Endodermal cell (in vitro differentiated cells): ENCODE data around the gene DOCK4. TPM values are rescaled to one million over a fixed set of nuclear protein-coding genes. Genes with fewer than 3 reads are reported as not detected.

Source experiments
- DNase-seq: peaks from one replicate; pipeline ENCODE4 v3.0.0-alpha.2; 2017
- H3K27ac ChIP-seq: 2 replicates; pipeline ENCODE4 v1.5.1; 2013; ENCODE audit warnings: mild to moderate bottlenecking, low read depth, low read length, moderate library complexity
- H3K27me3 ChIP-seq: 2 replicates; pipeline ENCODE4 v1.6.1; 2013; ENCODE audit warnings: mild to moderate bottlenecking, low read length, moderate library complexity; ENCODE audit not compliant: insufficient read depth, control insufficient read depth, poor library complexity, severe bottlenecking
- H3K36me3 ChIP-seq: 2 replicates; pipeline ENCODE4 v1.7.0; 2013; ENCODE audit warnings: mild to moderate bottlenecking, low read length, moderate library complexity; ENCODE audit not compliant: control insufficient read depth, insufficient read depth
- H3K4me1 ChIP-seq: one replicate; pipeline ENCODE4 v1.7.0; 2013; ENCODE audit warnings: low read length; ENCODE audit not compliant: control insufficient read depth, insufficient read depth
- H3K4me3 ChIP-seq: 2 replicates; pipeline ENCODE4 v1.5.1; 2013; ENCODE audit warnings: mild to moderate bottlenecking, low read length, moderate library complexity
- H3K9ac ChIP-seq: 2 replicates; pipeline ENCODE4 v1.6.1; 2013; ENCODE audit warnings: mild to moderate bottlenecking, low read length, moderate library complexity; ENCODE audit not compliant: poor library complexity, severe bottlenecking; ENCODE audit errors: extremely low read depth
- H3K9me3 ChIP-seq: 2 replicates; pipeline ENCODE4 v1.6.1; 2013; ENCODE audit warnings: mild to moderate bottlenecking, low read length, moderate library complexity; ENCODE audit not compliant: control insufficient read depth
- H3K27ac Mint-ChIP-seq: 2 replicates; pipeline ENCODE4 v1.8.0; 2020; ENCODE audit warnings: mixed read lengths
- H3K27me3 Mint-ChIP-seq: 2 replicates; pipeline ENCODE4 v1.8.0; 2021; ENCODE audit warnings: mild to moderate bottlenecking, mixed read lengths; ENCODE audit not compliant: insufficient read depth
- H3K36me3 Mint-ChIP-seq: 2 replicates; pipeline ENCODE4 v1.8.0; 2020; ENCODE audit warnings: low read depth, mixed read lengths
- H3K4me1 Mint-ChIP-seq: 2 replicates; pipeline ENCODE4 v1.8.0; 2020; ENCODE audit warnings: mixed read lengths
- H3K4me3 Mint-ChIP-seq: 2 replicates; pipeline ENCODE4 v1.8.0; 2020; ENCODE audit warnings: mild to moderate bottlenecking, moderate library complexity, mixed read lengths
- H3K9me3 Mint-ChIP-seq: 2 replicates; pipeline ENCODE4 v1.8.0; 2020; ENCODE audit warnings: mild to moderate bottlenecking, mixed read lengths
- WGBS, 2 experiments: methylation state at CpG; one replicate each; pipeline versions ENCODE4 v1.1.5 to v1.1.7; 2013; ENCODE audit warnings: missing lambda C conversion rate in 2 of 2, mixed read lengths in 1 of 2; ENCODE audit not compliant: insufficient coverage in 1 of 2, insufficient read length in 1 of 2; 5-methylcytosine and 5-hydroxymethylcytosine counted together
- total RNA-seq, 2 donors: library from RNA; stranded (reverse); fragmentation: NEBNext Ultra II Directional in 1 of 2; extraction: Animal tissue kit (Norgen Biotek cat#: 25700) in 1 of 2; gene quantifications; 2 replicates in 1 of 2; 3 replicates in 1 of 2; pipeline ENCODE4 v1.2.1, GENCODE V29; 2021
- TF ChIP-seq, protein P1 (sequence below): fragments of 200-600 bp; sonication (generic); conservative IDR thresholded peaks from 2 replicates; pipeline ENCODE4 v1.5.0; 2021; ENCODE audit warnings: antibody characterized with exemption, mild to moderate bottlenecking

Gene DOCK4
- total RNA-seq, 2 donors from 2014 or later, result 11.2 to 15.3 TPM

DNA sequence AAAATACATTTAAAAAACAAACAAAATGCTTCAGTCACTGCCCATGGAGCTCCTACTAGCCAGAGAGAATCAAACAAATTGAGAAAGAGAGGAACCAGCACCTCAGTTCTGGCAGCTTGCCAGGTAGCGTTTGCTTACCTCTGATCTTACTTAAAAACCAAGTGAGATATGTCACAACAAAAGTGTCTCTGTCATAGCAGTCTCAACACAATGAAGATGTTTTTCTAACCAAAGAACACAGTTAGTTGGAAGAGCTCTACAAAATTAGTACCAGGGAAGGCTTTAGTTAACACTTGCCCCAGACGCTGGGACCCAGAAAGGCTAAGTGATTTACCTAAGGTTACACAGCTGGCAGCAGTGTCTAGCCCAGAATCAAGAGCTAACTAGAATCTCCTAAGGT, 3.4 kb downstream of the DOCK4 start:
- Histone ChIP-seq H3K4me1 (no peaks in the 10 kb centered on the region), H3K9me3 (no peaks in the 10 kb centered on the region), H3K36me3 (no peaks in the 10 kb centered on the region), H3K4me3 (no peak overlapping the region), H3K9ac (no peak overlapping the region), H3K27me3 (no peaks in the 10 kb centered on the region), H3K27ac (no peak overlapping the region)
- peaks cover 2% of the 10 kb centered on the region for H3K9me3 Mint-ChIP-seq
- no peaks in the 10 kb centered on the region for H3K27me3 Mint-ChIP-seq
- H3K4me3 Mint-ChIP-seq, result no peak overlapping the region
- H3K27ac Mint-ChIP-seq, result no peak overlapping the region
- WGBS, 2 experiments, result 85% methylated on average over 2 of the region's 2 CpGs; no CpG with 5 or more reads in 1 of the 2 experiments
- H3K36me3 Mint-ChIP-seq, result no peaks in the 10 kb centered on the region
- H3K4me1 Mint-ChIP-seq, result peaks cover 33% of the 10 kb centered on the region
- TF ChIP-seq, protein P1, sequence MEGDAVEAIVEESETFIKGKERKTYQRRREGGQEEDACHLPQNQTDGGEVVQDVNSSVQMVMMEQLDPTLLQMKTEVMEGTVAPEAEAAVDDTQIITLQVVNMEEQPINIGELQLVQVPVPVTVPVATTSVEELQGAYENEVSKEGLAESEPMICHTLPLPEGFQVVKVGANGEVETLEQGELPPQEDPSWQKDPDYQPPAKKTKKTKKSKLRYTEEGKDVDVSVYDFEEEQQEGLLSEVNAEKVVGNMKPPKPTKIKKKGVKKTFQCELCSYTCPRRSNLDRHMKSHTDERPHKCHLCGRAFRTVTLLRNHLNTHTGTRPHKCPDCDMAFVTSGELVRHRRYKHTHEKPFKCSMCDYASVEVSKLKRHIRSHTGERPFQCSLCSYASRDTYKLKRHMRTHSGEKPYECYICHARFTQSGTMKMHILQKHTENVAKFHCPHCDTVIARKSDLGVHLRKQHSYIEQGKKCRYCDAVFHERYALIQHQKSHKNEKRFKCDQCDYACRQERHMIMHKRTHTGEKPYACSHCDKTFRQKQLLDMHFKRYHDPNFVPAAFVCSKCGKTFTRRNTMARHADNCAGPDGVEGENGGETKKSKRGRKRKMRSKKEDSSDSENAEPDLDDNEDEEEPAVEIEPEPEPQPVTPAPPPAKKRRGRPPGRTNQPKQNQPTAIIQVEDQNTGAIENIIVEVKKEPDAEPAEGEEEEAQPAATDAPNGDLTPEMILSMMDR, result no peak
- DNase-seq, result no peak

DNA sequence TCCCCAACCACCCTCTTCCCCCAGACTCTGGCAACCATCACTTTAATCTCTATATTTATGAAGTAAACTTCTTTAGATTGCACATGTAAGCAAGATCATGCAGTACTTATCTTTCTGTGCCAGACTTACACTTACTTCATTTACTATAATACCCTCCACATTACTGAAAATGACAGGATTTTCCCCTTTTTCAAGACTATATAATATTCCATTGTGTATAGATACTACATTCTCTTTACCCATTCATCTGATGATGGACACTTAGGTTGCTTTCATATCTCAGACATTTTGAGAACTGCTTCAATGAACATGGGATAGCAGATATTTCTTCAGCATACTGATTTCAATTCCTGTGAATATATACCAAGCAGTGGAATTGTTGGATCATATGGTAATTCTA, 4.4 kb downstream of the DOCK4 start:
- no peaks in the 10 kb centered on the region for H3K36me3 Mint-ChIP-seq
- no peaks in the 10 kb centered on the region for H3K4me1 ChIP-seq
- no peaks in the 10 kb centered on the region for H3K27me3 Mint-ChIP-seq
- no peak overlapping the region for H3K4me3 ChIP-seq
- DNase-seq, result no peak
- H3K9me3 Mint-ChIP-seq, result peaks cover 2% of the 10 kb centered on the region
- no peak overlapping the region for H3K27ac ChIP-seq
- TF ChIP-seq, protein P1, result no peak
- H3K9ac ChIP-seq, result no peak overlapping the region
- no peak overlapping the region for H3K27ac Mint-ChIP-seq
- H3K4me1 Mint-ChIP-seq, result peaks cover 29% of the 10 kb centered on the region
- H3K27me3 ChIP-seq, result no peaks in the 10 kb centered on the region
- no peaks in the 10 kb centered on the region for H3K9me3 ChIP-seq
- no peak overlapping the region for H3K4me3 Mint-ChIP-seq
- no peaks in the 10 kb centered on the region for H3K36me3 ChIP-seq

DNA sequence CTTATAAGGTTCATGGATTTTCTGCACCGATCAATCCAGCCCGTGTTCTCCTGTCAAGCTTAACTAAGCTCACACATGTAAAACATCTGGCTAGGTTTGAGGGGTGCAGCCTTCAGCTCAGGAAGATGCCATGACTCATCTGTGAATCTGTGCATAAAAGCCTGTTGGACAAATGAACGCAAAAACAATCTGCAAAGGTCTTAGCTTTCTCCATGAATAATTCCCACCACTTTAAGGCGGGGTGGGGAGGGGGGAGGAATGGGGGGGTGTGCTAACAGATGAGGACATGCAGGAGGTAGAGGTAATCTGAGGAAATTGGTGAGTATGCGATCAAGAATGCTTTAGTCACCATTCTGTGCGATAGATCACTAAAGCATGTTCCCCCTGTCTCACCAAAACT, 4.8 kb downstream of the DOCK4 start:
- peaks cover 2% of the 10 kb centered on the region for H3K9me3 Mint-ChIP-seq
- no peak overlapping the region for H3K27ac ChIP-seq
- H3K9ac ChIP-seq, result no peak overlapping the region
- H3K4me1 ChIP-seq, result no peaks in the 10 kb centered on the region
- no peak overlapping the region for H3K4me3 ChIP-seq
- 100% methylated on average over 4 to 6 of the region's 6 CpGs for WGBS, 2 experiments
- H3K9me3 ChIP-seq, result no peaks in the 10 kb centered on the region
- no peaks in the 10 kb centered on the region for H3K36me3 ChIP-seq
- no peak for DNase-seq
- H3K36me3 Mint-ChIP-seq, result no peaks in the 10 kb centered on the region
- H3K4me1 Mint-ChIP-seq, result peaks cover 29% of the 10 kb centered on the region
- H3K27me3 Mint-ChIP-seq, result no peaks in the 10 kb centered on the region
- no peak overlapping the region for H3K27ac Mint-ChIP-seq
- TF ChIP-seq, protein P1, result no peak
- no peak overlapping the region for H3K4me3 Mint-ChIP-seq
- no peaks in the 10 kb centered on the region for H3K27me3 ChIP-seq
